Natural killer cell treated with Interleukin-12 subunit alpha and Interleukin-12 subunit beta and Interleukin-15 and Interleukin-18, amount 100 ng/mL, for 72 hours (primary cell): Measurements from ENCODE around the gene FAF1. TPM values are rescaled to one million over a fixed set of nuclear protein-coding genes. Genes with fewer than 3 reads are reported as not detected.

ENCODE experiments used
- ATAC-seq, 2 donors: fragments of 150-1000 bp; cut with Tn5 transposase in 1 of 2; sonication (Bioruptor Pico), chemical (Tn5 transposase) in 1 of 2; 2 replicates each; pipeline ENCODE4 v1.10.0; 2021
- DNase-seq: peaks from one replicate; pipeline ENCODE4 v3.0.0; 2022; ENCODE audit warnings: low spot score
- H3K27ac Mint-ChIP-seq, 2 donors: 1 replicate in 1 of 2; 2 replicates in 1 of 2; pipeline ENCODE4 v1.8.0; 2022; ENCODE audit warnings: mixed read lengths in 2 of 2, mild to moderate bottlenecking in 1 of 2, moderate library complexity in 1 of 2
- H3K27me3 Mint-ChIP-seq, 2 donors: 1 replicate in 1 of 2; 2 replicates in 1 of 2; pipeline ENCODE4 v1.8.0; 2022; ENCODE audit warnings: mixed read lengths in 2 of 2
- H3K36me3 Mint-ChIP-seq: one replicate; pipeline ENCODE4 v1.8.0; 2022; ENCODE audit warnings: mixed read lengths
- H3K4me1 Mint-ChIP-seq, 2 donors: 1 replicate in 1 of 2; 2 replicates in 1 of 2; pipeline ENCODE4 v1.8.0; 2022; ENCODE audit warnings: low read depth in 2 of 2, mixed read lengths in 2 of 2, mild to moderate bottlenecking in 1 of 2
- H3K4me3 Mint-ChIP-seq: one replicate; pipeline ENCODE4 v1.8.0; 2022; ENCODE audit warnings: mixed read lengths
- H3K9me3 Mint-ChIP-seq: 2 replicates; pipeline ENCODE4 v1.8.0; 2022; ENCODE audit warnings: mixed read lengths
- total RNA-seq, 2 donors: library from RNA; stranded (reverse); gene quantifications; one replicate each; pipeline ENCODE4 v1.2.3, GENCODE V29; 2022

FAF1 gene
- total RNA-seq, 2 donors from 2014 or later, result 77.9 to 84.9 TPM

GRCh38 chr1:50426108-50426700 lies 533.9 kb downstream of the FAF1 start:
- peaks cover 13% of the 10 kb centered on the region for H3K36me3 Mint-ChIP-seq
- DNase-seq, result no peak
- no peaks in the 10 kb centered on the region for H3K9me3 Mint-ChIP-seq
- H3K27ac Mint-ChIP-seq, result no peak overlapping the region
- no peak for ATAC-seq
- peaks cover 40 to 53% of the 10 kb centered on the region in 2 donors for H3K4me1 Mint-ChIP-seq
- peak overlapping the region; percentile 36 for H3K4me3 Mint-ChIP-seq
- peaks cover 52 to 69% of the 10 kb centered on the region in 2 donors for H3K27me3 Mint-ChIP-seq

- Mint-ChIP-seq H3K4me3 (peak overlapping the region; percentile 92), H3K4me1 (peaks cover 41 to 49% of the 10 kb centered on the region in 2 donors), H3K9me3 (no peaks in the 10 kb centered on the region), H3K27ac (no peak overlapping the region), H3K27me3 (peaks cover 46 to 64% of the 10 kb centered on the region in 2 donors), H3K36me3 (peaks cover 14% of the 10 kb centered on the region)
- DNase-seq (no peak), ATAC-seq (no peak)
Observed at GRCh38 chr1:50425376-50426107, 534.5 kb downstream of the FAF1 start.

GRCh38 chr1:50424884-50425375 lies 535.1 kb downstream of the FAF1 start:
- peaks cover 19% of the 10 kb centered on the region for H3K36me3 Mint-ChIP-seq
- H3K9me3 Mint-ChIP-seq, result no peaks in the 10 kb centered on the region
- peaks cover 47 to 51% of the 10 kb centered on the region in 2 donors for H3K4me1 Mint-ChIP-seq
- H3K4me3 Mint-ChIP-seq, result peak overlapping the region; percentile 92
- ATAC-seq (no peak), DNase-seq (no peak)
- peak overlapping the region; percentile 73 to 74 for H3K27ac Mint-ChIP-seq
- peaks cover 47 to 64% of the 10 kb centered on the region in 2 donors for H3K27me3 Mint-ChIP-seq

DNA sequence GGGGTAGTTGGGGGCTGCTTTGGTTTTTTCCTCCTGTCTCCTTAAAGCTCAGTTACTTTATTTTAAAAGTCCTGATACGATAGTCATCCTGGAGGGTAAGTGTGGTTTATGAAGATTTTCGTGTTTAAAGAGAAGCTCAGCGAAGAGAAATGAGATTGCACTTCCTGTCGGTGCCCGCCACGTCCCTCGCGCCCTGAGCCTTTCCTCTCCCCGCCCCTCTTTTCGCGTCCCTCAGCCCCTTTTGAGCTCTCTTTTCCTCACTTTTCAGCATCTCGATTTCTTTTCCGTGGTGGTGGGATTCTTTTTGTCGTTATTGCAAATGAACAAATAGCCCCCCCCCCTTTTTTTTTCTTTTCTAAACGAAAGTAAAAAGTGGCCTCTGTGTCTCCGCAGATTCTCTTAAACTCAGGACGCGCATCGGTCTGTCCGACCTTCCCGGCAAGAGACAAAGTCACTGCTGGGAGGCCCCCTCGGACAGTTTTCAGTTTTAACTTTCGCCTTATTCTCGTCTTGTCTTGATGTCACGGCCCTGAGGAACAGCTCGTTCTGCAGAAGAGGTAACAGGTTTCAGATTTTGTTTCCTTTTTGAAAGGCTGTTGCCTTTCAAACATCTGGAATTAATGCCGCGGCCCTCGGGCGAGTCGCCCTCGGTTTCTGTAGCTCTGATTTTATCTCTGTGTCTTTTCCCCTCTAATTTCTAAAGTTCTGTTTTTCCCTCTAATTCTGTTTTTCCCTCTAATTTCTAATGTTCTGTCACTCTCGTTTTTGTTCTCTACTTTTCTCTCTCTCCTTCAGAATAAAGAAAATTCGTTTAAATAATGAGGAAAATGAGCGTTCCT lies 535.8 kb downstream of the FAF1 start:
- no peak for DNase-seq
- Mint-ChIP-seq H3K4me3 (peak overlapping the region; percentile 92), H3K9me3 (no peaks in the 10 kb centered on the region), H3K36me3 (peaks cover 19% of the 10 kb centered on the region), H3K27me3 (peaks cover 46 to 63% of the 10 kb centered on the region in 2 donors), H3K27ac (peak overlapping the region; percentile 73 to 74), H3K4me1 (peaks cover 52 to 55% of the 10 kb centered on the region in 2 donors)
- peak; percentile 50 to 60 for ATAC-seq

- Mint-ChIP-seq H3K9me3 (no peaks in the 10 kb centered on the region), H3K27me3 (peaks cover 46 to 57% of the 10 kb centered on the region in 2 donors), H3K4me3 (peak overlapping the region; percentile 92), H3K4me1 (peaks cover 52 to 55% of the 10 kb centered on the region in 2 donors), H3K27ac (peak overlapping the region; percentile 73 to 74), H3K36me3 (peaks cover 19% of the 10 kb centered on the region)
- DNase-seq (no peak), ATAC-seq (peak; percentile 52 to 73)
Observed at GRCh38 chr1:50423670-50424000, 536.4 kb downstream of the FAF1 start.

DNA sequence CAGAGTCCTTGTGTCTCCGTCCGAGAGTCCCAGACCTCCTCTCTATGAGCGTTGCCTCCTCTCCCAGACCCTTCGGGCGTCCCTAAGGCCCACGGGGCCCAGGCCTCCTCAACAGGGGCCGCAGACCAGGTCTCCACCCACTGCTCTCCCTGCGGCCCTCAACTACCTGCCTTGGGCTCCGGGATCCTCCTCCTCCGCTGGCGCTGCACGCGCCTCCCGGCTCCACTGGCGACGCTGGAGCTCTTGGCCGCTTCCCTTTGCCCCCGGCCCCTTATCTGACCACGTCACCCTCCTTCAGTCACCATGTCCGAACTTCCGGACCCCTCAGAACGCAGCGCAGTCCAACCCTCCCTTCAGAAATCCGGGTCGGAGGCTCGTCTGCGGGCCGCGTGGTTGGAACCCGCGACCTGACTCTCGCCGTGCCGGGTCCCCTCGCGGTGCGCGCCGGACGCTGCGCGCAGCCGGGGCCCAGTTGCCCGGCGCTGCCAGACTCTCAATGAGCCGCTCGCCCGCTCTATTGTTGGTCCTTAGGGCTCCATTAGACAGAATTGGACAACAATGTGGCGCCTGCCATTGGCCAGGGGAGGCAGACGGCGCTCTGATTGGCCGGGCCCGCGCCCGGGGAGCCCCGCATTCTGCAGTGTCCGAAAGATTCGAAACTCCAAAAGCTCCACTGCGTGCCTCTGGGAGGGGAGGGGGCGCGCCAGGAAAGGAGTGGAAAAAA lies 537.0 kb downstream of the FAF1 start, which contains the start of gene DMRTA2:
DMRTA2 (minus strand) TSS at position 498 of the 724 bp plus-strand sequence. CDS start 1,907 bp downstream, outside the sequence.
- Mint-ChIP-seq H3K36me3 (peaks cover 19% of the 10 kb centered on the region), H3K27me3 (peaks cover 42 to 54% of the 10 kb centered on the region in 2 donors), H3K4me1 (peaks cover 48 to 52% of the 10 kb centered on the region in 2 donors), H3K4me3 (peak within 1 kb of the TSS; percentile 92), H3K9me3 (no peaks in the 10 kb centered on the region), H3K27ac (peak within 1 kb of the TSS; percentile 73 to 74)
- ATAC-seq (peak; percentile 45 to 79), DNase-seq (no peak)

GRCh38 chr1:50422675-50422945 lies 537.5 kb downstream of the FAF1 start:
- peak overlapping the region; percentile 73 to 74 for H3K27ac Mint-ChIP-seq
- H3K9me3 Mint-ChIP-seq, result no peaks in the 10 kb centered on the region
- peaks cover 47 to 52% of the 10 kb centered on the region in 2 donors for H3K4me1 Mint-ChIP-seq

DNA sequence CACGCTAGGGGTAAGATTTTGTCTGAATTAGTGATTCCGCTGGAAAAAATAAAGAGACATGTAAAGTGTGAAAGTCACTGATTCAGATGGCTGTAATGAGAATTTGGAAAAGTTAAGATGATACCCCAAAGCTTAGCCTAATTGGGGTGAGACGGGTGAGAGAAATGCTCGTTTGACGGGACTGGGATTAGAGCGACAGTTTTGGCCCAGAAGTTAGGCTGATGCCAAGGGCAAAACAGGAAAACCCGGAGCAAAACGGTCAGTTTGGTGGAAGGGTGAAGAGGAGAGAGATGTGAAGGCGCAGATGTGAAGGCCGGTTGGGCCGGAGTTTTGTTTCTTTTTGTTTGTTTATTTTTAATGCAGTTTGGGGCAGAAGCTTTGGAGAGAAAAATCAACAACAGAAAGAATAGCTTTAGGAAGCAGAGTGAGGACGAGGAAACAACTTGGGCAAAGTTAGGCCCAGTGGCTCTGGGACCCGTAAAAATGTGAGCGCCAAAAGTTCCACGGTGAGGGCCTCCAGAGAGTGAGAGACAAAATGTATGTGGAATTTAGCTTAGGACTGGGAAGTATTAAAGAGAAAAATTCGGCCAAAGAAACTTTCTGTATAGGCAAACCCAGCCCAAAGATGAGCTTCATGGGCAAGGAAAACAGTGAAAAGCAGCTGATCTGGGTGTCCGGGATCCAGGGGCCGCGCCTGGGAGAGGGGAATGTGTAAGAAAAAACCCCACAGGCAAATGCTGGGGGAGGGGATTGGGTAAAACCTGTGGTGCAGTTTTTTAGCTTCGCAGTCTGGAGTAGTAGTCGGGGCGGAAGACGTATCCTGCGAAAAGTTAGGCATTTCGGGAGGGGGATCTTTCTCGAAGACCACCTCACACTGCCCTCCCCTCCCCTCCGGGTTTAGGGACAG lies 538.0 kb downstream of the FAF1 start:
- peaks cover 49% of the 10 kb centered on the region in 2 donors for H3K4me1 Mint-ChIP-seq

More at GRCh38 chr1:50422675-50422945, 537.5 kb downstream of the FAF1 start:
- Mint-ChIP-seq H3K27me3 (peaks cover 44 to 54% of the 10 kb centered on the region in 2 donors), H3K4me3 (peak overlapping the region; percentile 92), H3K36me3 (peaks cover 19% of the 10 kb centered on the region)
- ATAC-seq (no peak), DNase-seq (no peak)

GRCh38 chr1:50421366-50421748 lies 538.7 kb downstream of the FAF1 start:
- ATAC-seq (no peak), DNase-seq (no peak)
- H3K27me3 Mint-ChIP-seq, result peaks cover 47 to 57% of the 10 kb centered on the region in 2 donors
- peak overlapping the region; percentile 92 for H3K4me3 Mint-ChIP-seq
- H3K27ac Mint-ChIP-seq, result peak overlapping the region; percentile 73 to 74
- no peaks in the 10 kb centered on the region for H3K9me3 Mint-ChIP-seq
- H3K36me3 Mint-ChIP-seq, result peaks cover 19% of the 10 kb centered on the region
- H3K4me1 Mint-ChIP-seq, result peaks cover 49 to 55% of the 10 kb centered on the region in 2 donors

More for the DNA sequence above, 538.0 kb downstream of the FAF1 start:
- Mint-ChIP-seq H3K4me3 (peak overlapping the region; percentile 92), H3K27me3 (peaks cover 40 to 51% of the 10 kb centered on the region in 2 donors), H3K36me3 (peaks cover 19% of the 10 kb centered on the region), H3K27ac (peak overlapping the region; percentile 73 to 74), H3K9me3 (no peaks in the 10 kb centered on the region)
- ATAC-seq, result no peak
- no peak for DNase-seq

DNA sequence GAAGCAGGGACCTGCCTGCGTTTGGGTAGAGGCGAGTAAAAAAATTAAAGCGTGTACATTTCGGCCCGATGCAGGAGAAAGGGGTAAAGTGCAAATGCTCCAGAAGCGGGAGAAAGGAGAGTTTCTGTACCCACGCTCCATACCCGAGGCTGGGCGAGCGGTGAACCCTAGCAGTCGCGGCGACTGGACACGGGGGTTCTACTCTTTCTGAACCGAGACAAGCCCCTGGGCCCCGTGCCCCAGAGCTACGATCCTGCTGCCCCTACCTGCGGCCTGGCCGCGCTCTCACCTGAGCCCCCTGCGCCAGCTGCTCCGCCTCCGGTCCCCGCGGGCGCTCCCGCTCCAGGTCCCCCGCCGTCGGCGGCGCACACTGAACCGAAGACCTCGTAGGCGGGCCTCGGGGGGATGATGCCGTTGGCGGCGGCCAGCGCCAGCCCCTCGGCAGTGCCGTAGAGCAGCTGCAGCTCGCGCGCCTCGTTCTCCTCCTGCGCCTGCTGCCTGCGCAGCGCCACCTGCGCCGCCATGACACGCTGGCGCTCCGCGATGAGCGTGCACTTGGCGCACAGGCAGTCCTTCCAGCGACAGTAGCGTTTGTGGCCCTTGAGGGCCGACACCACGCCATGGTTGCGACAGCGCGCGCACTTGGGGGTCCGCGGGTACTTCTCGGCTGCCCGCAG lies 539.2 kb downstream of the FAF1 start:
- peak overlapping the region; percentile 29 for H3K4me3 Mint-ChIP-seq
- H3K36me3 Mint-ChIP-seq, result peaks cover 19% of the 10 kb centered on the region
- no peaks in the 10 kb centered on the region for H3K9me3 Mint-ChIP-seq
- no peak overlapping the region for H3K27ac Mint-ChIP-seq
- H3K4me1 Mint-ChIP-seq, result peaks cover 49 to 52% of the 10 kb centered on the region in 2 donors
- ATAC-seq (no peak), DNase-seq (no peak)
- H3K27me3 Mint-ChIP-seq, result peaks cover 51 to 61% of the 10 kb centered on the region in 2 donors

DNA sequence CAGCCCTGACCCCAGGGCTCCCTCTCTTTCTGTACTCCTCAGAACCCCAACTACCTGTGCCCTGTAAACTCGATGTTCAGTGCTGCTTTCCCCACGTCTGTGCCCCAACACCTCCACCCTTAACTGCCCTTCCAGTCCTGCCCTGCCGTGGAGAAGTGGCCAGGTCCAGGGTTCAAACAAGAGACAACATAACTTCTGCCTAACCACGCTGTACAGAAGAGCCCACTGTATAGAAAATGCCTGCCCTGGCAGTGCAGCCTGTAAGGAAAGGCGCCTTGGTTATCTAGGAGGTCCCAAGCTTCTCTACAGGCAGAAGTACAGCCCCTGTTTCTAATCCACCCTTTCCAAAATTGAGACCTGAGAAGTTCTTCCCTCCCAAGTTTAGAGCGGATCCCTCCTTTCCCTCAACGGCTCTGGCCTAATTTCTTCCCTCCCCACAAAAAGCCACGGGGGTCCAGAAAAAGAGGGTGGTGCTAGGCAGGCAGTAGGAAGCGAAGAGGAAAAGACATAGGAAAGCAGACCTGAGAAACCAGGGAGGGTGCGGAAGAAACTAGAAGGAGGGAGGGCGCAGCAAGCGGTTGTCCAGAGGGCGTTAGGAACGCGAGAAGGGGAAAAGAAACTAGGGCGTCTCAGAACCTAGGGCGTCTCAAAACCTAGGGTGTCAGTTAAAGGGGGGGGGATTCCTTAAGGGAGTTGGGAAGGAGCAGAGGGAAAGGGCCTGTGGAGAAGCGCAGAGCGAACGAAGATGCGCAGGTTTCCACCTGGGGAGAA lies 540.0 kb downstream of the FAF1 start:
- Mint-ChIP-seq H3K27me3 (peaks cover 51 to 61% of the 10 kb centered on the region in 2 donors), H3K4me3 (peak overlapping the region; percentile 29), H3K4me1 (peaks cover 49 to 52% of the 10 kb centered on the region in 2 donors)

More for the DNA sequence above, 540.0 kb downstream of the FAF1 start:
- DNase-seq (no peak), ATAC-seq (no peak)
- Mint-ChIP-seq H3K36me3 (peaks cover 19% of the 10 kb centered on the region), H3K27ac (no peak overlapping the region), H3K9me3 (no peaks in the 10 kb centered on the region)
